GM18909 (cell line): ENCODE results near the gene CSNK1E.

Source experiments
- ATAC-seq: cut with Tn5 transposase; IDR thresholded peaks from one replicate; pipeline ENCODE4 v1.9.1; 2021; ENCODE audit warnings: mild to moderate bottlenecking; ENCODE audit not compliant: unreplicated experiment, poor library complexity

CSNK1E gene

DNA sequence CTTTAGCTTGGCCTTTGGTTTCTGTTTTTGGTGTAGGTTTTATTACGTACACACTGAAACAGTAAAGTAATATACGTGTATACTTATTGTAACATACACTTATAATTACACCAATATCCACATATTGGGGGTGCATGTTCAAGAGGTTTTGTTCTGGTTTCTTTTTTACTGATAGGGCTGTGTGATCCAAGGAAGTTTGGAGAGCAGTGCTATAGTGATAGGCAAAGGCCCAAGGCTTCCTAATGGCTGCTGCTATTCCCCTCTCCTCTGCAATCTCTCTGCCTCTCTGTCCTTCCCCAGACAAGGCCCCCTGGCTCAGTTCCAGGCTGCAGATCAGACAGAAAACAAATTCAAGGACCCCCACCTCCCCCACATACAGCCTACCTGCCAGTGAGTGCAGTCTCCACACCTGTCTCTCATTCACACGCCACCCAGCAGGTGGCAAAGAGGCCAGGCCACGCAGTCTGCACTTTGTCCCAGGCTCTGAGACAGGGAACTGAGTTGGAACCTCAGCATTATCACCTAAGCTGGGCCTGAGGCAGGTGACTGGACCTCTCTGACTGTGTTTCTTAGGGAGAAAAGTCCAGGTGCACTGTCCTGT is 59.5 kb downstream of the CSNK1E start:
- ATAC-seq: no peak

DNA sequence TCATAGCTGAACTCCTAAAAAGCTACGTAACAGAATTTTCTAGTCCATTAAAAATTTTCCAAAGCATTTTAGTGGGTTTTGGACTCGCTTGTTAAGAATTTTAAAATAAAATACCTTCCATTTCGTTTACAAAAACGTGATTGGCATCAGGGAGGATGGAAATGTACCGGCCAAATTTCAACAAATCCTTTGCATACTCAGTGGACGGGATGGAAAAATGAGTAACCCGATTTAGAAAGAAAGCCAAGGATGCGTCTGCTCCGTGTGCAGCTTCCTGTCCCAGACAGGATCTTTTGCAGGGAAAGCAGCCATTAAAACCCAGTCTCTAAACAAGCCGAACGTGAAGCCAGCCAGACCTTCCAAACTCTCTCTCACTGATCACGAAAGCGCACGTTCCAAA is 60.1 kb downstream of the CSNK1E start:
- no peak for ATAC-seq

DNA sequence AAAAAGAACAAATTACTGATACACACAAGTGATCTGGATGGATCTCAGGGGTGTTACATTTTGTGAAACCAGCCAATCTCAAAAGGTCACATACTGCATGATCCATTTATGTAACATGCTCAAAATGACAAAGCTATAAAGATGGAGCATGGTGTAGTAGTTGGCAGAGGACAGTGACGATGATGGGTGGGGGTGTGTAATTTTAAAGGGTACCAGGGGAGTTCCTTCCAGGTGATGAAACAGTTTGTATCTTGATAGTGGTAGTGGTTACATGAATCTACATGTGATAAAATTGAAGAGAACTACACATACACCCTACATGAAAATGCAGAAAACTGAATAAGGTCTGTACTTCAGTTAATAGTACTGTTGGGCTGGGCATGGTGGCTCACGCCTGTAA is 61.5 kb downstream of the CSNK1E start:
- no peak for ATAC-seq

DNA sequence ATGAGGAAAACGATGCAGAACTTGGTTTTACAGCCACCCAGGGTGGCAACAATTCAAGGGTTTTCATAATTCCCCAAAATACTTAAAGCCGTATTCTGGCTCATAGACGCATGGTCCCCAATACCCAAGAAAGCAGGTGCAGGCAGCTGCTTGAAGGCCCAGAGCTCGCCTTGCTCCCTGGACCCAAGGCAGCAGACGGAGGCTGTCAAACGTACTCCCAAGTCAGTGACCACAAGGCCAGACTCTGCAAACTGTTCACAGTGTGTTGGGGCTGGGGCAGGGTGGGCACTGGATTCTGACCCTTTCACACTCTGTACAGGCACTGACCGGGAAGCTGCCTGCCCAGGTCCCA is 65.9 kb downstream of the CSNK1E start:
- ATAC-seq: no peak

DNA sequence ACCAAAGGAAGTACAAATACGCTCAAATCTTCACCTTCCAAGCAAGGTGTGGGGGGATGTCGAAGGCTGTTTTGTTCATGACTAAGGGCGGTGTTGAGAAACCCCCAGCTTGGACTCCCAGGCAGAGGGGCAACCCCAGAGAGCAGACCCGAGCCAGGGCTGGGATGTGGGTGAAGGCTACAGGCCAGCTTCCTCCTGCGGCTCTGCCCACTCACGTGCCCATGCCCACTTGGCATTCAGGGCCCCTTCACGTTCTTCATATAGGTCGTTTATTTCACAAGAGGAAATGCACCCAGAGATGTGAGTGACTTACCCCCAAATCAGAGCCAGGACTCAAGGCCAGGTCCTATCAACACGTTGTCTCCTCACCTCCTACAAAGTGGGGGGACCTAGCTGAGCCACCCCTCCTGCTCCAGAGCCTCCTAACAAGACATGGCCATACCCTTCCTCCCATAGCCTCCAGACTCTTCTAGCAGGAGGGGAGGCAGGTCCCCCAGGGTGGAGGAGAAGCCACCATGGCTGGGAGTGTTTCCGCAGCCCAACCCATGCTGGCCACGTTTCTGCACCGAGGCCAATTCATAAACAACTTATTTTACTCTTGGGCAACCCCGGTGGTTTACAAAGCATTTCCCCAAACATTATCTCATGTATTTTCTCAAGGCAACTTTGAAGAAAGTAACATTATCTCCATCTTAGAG is 66.4 kb downstream of the CSNK1E start:
- ATAC-seq: no peak

DNA sequence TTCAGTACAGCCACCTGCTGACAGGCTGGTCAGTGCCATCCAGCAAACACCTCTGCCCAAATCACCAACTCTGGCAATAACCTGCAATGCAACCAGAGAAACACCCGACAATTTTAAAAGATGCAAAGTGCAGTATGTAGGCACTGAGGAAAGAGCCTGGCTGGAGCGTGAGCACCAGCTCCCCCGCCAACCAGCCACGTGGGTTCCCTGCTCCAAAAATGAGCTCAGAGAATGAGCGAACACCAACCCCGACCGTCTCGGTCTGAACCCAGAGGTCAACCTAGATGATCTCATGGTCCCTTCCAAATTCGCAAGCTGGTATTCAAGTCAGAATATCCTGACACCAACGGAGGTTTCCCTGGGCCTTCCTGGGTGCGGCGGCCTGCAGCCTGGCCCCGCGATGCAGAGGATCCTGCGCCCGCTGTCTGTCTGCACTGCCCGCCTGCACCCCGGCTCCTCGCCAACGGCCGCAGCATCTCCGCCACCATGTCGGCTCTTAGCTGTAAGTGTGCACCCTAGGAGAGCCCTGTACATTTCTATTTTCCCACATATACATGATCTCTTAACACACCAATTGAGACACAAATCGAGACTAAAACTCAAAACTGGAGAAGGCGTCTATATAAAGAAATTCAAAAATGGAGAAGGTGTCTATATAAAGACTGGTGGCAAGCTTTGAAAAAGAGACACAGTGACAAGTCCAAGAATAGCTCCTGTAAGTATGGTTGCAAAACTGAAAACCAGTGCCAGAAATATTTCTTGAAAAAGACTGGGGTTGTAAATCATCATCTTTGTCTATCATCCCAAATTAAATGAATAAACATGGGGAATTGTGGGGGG is 67.2 kb downstream of the CSNK1E start:
- ATAC-seq: no peak

DNA sequence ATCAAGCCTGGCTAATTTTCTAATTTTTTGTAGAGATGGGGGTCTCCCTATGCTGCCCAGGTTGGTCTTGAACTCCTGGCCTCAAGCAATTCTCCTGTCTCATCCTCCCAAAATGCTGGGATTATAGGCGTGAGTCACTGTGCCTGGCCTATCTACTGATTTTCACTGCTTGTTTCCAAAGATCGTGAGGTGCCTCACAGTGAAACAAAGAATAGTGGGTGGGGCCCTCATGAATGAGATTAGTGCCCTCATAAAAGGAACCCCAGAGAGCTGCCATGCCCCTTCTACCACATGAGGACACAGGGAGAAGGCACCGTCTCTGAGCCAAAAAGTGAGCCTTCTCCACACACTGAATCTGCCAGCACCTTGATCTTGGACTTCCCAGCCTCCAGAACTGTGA is 67.9 kb downstream of the CSNK1E start:
- no peak for ATAC-seq

DNA sequence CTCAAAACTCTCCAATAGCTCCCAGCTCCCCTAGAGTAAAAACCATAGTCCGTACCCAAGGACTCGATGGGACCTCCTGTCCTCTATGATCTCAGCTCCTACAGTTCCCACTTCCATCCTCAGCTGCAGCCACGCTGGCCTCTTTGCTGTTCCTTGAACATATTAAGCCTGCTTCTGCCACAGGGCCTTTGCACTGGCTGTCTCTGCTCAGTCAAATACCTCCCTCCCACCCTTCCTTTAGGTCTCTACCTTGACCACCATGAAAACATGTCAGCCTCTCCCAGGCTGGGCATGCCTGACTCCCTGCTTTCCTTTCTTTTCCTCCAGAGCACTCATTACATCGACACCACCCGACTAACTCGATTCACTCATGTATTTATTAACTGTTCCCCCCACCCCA is 69.0 kb downstream of the CSNK1E start:
- ATAC-seq: no peak

DNA sequence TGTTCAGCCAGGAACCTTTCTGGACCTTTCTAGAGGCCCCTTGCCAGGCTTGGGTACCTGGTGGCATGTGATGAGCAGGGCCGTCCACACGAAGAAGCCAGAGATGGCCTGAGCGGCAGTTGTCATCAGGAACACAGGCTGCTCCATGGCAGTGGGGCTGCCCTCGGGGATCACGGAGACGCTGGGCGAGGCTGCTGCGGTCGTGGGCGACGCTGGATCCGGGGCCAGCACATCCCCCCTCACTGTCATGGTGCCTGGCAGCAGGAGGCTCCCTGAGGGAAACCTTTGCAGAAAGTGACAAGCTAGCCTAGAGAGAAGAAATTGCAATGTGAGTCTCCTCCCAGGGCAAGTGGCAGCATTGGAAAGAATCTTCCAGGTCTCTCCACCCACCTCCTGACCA is 69.5 kb downstream of the CSNK1E start:
- no peak for ATAC-seq

DNA sequence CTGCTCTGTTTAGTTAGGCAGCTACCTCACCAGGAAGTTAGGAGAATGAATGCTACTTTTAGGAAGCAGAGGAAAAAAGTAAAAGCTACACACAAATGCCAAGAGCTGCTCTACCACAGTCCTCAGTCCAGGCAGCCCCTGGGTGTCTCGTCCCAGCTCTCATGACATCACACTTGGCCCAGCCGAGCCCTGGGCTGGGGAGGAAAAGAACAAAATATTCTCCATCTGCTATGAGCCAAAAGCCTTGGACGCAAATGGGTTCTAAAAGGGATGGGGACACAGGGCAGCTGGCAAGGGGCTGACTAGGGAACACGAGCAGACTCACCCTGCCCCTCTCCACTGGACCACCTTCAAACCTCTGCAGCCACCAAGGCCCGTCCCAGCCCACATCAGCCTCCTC is 70.5 kb downstream of the CSNK1E start:
- no peak for ATAC-seq

DNA sequence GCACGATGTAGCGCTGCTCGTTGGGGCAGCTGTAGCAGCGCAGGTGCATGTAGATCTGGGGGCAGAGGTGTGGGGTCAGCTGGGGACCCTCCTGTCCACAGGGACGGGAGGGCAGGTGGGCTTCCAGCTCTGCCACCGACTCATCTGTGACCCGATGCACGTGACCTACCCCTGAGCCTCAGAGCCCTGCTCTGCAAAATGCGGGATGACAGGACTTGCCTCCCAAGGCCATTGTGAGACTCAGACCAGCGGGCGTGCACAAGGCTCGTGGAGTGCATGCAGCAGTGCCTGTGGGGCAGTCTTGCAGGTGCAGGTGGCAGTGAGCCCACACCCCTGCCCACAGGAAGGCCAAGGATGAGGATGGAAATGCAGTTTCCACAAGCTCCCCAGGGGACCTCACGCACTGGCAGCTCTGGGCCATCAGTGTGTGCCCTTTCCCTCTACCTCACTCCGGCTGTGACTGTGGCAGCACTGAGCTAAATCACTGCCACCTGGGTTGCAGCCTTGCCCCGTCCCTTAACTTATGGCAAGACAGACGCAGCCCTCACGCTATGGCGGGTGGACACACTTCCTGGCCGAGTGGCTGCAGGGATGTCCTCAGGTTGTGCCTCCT is 71.1 kb downstream of the CSNK1E start:
- ATAC-seq: no peak

DNA sequence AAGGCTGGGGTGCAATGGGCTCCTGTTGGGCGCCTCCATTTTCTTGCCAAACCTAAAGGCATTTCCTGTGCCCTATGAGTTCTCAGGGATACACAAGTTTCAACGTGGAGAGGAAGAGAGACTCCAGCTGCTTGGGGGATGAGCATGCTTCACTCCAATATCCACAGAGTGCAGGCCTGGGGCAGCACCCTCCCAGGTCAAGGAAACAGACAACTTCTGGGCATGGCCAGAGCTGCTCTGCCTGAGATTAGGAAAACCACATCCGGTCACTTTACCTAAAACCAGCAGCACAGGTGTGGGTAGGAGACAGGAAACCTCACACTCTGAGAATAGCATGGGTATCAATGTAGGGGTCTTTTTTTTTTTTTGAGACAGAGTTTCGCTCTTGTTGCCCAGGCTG is 73.1 kb downstream of the CSNK1E start:
- no peak for ATAC-seq

DNA sequence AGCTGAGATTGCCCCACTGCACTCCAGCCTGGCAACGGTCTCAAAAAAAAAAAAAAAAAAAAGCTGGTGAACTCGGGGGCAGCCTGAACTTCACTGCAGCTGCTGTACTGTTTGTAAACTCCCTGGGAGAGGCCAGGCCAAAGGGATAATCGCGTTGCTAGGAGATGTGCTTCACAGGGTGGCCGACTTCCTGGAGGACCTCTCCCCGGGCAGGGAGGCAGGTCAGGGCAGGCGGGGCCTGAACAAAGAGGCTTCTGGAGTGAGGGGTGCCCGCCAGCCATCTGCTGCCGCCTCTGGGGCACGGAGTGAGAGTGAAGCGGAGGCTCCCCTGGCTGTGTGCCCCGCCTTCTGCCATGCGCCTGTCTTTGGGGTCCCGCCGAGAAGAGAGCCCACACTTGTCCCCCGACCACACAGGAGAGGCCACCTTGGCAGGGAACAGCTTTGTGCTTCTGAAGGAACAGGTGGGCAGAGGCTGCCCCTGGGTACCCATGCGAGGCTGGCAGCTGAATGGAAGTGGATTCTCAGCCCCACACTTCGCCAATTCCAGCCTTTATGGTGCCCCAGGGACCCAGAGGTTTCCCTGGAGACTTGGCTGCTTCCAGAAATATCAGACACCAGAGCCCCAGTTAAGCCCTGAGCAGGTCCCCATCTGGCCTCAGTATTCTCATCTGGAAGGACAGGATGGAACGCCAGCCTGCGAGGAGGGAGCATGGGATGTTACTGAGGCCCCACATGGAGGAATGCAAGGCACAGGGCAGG is 74.0 kb downstream of the CSNK1E start:
- no peak for ATAC-seq

DNA sequence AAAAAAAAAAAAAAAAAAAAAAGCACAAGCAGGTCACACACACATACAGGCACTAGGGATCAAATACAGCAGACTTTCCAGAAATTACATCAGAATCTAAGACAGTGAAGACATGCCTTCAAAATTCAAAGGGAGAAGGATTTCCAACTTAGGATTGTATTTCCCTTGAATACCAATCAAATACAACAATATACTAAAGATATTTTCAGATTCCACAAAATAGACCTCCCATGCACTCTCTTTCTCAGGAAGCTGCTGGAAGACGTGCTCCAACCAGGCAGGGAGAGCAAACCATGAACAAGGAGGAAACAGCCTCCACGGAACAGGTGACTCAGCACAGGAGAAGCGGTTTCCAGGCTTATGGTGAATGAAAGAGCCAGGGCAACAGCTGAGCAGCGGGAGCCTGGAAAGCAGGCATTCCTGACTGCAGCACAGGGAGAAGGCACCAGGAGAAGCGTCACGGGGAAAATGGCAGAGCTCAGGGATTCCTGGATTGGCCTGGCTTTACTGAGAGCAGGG is 76.4 kb downstream of the CSNK1E start:
- ATAC-seq: no peak
